G401.6 (cell line): ENCODE data around the gene PCMTD2.

ENCODE experiments used
- FAIRE-seq: peaks from 2 replicates; lab custom pipeline; 2012; peaks lifted over from hg19 to GRCh38; lab: Jason Lieb, UNC

Gene PCMTD2

GRCh38 chr20:64255361-64256281, at the start of gene PCMTD2:
Gene PCMTD2, plus strand, starts transcription at chr20:64255748. Its CDS starts 4,218 bp downstream, at chr20:64259966.
- FAIRE-seq = no peak

GRCh38 chr20:64206614-64207013, 48.9 kb upstream of the PCMTD2 start:
- FAIRE-seq = no peak

DNA sequence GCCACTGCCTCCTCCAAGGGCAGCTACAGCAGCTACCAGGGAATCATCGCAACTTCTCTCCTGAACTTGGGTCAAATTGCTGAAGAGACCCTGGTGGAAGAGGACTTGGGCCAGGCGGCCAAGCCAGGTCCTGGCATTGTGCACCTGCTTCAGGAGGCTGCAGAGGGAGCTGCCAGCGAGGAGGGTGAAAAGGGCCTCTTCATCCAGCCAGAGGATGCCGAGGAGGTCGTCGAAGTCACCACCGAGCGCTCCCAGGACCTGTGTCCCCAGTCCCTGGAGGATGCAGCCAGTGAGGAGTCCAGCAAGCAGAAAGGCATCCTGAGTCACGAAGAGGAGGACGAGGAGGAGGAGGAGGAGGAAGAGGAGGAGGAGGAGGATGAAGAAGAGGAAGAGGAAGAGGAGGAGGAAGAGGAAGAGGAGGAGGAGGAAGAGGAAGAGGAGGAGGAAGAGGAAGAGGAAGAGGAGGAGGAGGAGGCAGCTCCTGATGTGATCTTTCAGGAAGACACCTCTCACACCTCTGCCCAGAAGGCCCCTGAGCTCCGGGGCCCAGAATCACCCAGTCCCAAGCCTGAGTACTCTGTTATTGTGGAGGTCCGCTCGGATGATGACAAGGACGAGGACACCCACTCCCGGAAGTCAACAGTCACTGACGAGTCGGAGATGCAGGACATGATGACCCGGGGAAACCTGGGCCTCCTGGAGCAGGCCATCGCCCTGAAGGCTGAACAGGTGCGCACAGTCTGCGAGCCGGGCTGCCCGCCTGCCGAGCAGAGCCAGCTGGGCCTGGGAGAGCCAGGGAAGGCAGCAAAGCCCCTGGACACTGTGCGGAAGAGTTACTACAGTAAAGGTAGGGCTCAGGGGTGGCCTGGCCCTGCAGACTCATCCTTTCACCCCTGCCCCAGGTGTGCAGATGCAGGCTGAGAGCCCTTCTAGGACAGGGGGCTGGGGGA, 47.6 kb upstream of the PCMTD2 start:
- FAIRE-seq = no peak

- no peak for FAIRE-seq
Measured at GRCh38 chr20:64209148-64209547, 46.4 kb upstream of the PCMTD2 start.

DNA sequence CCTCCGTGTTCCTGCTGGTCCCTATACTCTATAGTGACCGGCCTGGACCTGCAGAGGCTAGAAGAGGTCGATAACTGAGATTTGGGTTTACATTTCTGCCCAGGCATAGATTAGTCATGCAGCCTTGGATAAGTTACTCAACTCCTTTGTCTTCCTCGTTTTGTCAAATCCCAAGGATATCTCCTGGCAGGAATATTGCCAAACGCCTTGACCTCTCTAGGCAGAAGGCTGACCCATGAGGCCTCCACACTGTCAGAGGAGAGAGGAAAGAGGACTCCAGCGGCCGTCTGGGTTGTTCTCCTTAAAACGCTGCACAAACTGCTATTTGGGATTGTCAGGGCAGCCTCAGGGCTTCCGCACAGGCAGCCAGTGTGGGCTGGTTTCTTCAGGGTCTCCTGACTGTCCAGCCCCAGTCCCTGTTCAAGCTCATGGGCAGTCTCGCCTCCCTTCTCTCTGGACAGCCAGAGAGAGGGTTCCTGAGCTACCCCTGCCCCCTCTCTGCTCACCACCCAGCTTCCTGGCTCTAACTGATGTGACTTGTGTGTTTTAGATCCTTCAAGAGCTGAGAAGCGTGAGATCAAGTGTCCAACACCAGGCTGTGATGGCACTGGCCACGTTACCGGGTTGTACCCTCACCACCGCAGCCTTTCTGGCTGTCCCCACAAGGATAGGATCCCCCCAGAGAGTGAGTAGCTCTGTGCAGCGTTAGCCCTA, 44.7 kb upstream of the PCMTD2 start:
- FAIRE-seq = no peak

- FAIRE-seq = no peak
Measured at GRCh38 chr20:64211874-64212658, 43.5 kb upstream of the PCMTD2 start.

DNA sequence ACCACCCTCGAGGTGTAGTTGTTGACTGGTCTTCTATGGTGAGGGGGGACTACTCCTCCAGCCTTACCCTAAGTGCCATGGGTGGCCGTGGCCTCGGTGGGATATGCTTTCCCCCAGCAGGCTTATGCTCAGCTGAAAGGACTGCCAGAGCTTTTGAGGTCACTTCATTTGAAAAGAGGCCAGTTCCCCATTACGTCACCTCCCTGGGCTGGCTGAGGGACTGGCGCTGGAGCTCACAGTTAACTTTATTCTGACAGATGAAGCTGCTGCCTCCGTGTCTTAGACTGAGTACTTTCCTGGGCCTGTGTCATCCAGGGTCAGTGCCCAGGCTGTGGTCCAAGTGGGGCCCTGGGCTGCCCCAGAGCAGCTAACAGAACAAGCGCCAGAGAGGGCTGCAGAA, 42.8 kb upstream of the PCMTD2 start:
- FAIRE-seq = no peak

DNA sequence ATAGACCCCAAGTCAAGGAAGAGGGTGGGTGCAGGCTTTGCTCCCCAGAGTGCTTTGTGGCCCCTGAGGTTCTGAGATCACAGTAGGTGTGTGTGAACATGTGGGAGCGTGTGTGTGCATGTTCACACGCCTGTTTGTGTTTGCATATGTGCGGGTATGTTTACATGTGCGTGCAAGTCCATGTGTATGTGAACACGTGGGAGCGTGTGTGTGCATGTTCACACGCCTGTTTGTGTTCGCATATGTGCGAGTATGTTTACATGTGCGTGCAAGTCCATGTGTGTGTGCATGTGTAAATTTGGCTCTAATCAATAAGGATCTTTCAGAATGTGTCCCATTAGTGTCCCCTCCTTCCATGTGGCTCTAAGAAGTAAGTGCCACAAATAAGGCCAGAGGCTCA, 41.4 kb upstream of the PCMTD2 start:
- FAIRE-seq = no peak

- FAIRE-seq = no peak
Measured at GRCh38 chr20:64214952-64215351, 40.6 kb upstream of the PCMTD2 start.

DNA sequence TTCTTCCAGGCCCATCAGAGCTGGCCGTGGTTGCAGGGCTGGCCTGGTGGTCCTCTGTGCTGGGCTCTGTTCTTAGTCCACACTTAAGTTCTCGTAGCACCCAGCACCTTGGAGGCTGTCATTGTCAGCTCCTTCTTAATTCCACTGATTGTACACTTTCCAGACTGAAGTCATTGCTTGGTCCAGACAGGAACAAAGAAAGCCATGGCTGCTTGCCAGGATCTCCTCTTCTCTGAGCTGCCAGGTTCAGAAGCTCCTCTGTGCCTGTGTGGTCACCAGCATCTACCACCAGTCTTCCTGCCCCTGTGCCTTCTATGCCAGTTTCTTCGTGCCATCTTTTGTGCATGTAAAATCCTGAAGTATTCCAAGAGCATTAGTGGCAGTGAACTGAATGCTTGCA, 39.5 kb upstream of the PCMTD2 start:
- no peak for FAIRE-seq

GRCh38 chr20:64216910-64217309, 38.6 kb upstream of the PCMTD2 start:
- no peak for FAIRE-seq

DNA sequence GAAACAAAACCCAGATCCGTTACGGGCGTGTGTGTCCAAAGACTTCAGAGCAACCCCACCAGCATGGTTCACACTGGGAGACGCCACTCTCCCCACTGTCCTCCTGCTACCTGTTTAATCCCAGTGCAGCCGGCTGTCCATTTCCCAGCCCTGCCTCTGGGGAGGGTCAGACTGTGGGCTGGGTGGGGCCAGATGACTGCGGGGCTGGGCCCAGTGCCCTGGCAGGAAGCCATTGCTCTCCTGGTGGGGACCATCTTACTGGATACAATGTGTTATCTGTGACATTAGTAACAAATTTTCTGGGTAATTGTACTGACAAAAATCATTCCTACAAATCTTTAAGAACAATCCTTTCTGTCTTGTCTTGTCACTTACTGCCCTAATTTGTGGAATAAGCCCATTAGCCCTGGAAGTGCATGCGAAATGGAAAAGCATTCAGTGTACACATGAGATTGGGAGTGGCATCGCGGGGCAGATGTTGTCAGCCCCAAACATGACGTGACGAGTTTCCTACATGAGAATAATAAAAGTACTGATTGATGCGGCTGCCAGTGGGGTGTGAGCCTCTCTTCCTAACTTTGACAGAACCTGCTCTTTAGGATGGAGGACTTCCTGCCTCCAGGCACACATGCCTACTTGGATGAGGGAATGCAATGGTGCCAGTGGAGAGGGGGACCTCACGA, 37.9 kb upstream of the PCMTD2 start:
- no peak for FAIRE-seq

DNA sequence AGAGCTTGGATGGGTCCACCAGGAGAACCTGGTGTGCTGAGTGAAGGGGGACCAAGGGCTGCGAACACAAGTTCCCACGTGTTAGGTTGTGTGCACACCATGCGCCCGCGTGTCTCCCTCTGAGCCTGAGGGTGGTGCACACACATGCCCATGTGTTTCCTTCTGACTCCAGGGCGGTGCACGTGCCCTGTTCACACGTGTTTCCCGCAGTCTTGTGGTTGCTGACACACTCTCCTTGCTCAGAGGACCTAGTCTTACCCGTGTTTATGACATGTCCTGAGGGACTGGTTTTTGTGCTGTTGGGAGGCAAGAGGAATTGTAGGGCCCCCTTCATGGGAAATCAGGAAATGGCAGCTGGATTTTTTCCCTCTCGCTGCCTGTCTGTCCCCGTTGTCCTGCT, 36.3 kb upstream of the PCMTD2 start:
- FAIRE-seq = no peak

DNA sequence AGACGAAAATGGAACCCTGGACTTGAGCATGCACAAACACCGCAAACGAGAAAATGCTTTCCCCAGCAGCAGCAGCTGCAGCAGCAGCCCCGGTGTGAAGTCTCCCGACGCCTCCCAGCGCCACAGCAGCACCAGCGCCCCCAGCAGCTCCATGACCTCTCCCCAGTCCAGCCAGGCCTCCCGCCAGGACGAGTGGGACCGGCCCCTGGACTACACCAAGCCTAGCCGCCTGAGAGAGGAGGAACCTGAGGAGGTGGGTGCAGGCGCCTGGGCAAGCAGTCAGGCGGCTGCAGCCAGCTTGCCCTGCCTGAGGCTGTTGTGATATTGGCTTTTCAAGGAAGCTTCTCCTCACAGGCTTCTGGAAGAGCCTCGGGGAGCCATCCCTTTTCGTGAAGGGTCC, 35.8 kb upstream of the PCMTD2 start:
- FAIRE-seq = no peak

GRCh38 chr20:64220420-64220819, 35.1 kb upstream of the PCMTD2 start:
- no peak for FAIRE-seq

- no peak for FAIRE-seq
Measured at GRCh38 chr20:64220891-64221527, 34.5 kb upstream of the PCMTD2 start.

- no peak for FAIRE-seq
Measured at GRCh38 chr20:64222291-64222735, 33.2 kb upstream of the PCMTD2 start.

- no peak for FAIRE-seq
Measured at GRCh38 chr20:64222851-64223525, 32.6 kb upstream of the PCMTD2 start.

- no peak for FAIRE-seq
Measured at GRCh38 chr20:64223526-64224067, 32.0 kb upstream of the PCMTD2 start.
